RWPE1 (cell line): ENCODE data around the gene LZTS2.

Source experiments
- CTCF ChIA-PET: fragments of 350-600 bp; sonication (Branson Sonifier 250); formaldehyde crosslinking; extraction: SDS; loops from one replicate; lab custom pipeline; 2021; lab: Yijun Ruan, JAX
- POLR2A ChIA-PET: fragments of 400-600 bp; formaldehyde crosslinking; extraction: SDS; loops from one replicate; lab custom pipeline; 2020; ENCODE audit warnings: antibody characterized with exemption; ENCODE audit not compliant: low non-redundant PET; lab: Yijun Ruan, JAX
- DNase-seq: peaks from one replicate; pipeline ENCODE4 v3.0.0; 2012; ENCODE audit warnings: low spot score
- H3K27ac ChIP-seq: fragments of 450-650 bp; 2 replicates; pipeline ENCODE4 v1.5.1; 2017
- TF ChIP-seq, protein P1 (sequence below): fragments of 450-650 bp; conservative IDR thresholded peaks from 2 replicates; pipeline ENCODE4 v1.5.1; 2017; ENCODE audit warnings: low read depth, mild to moderate bottlenecking

The LZTS2 gene

DNA sequence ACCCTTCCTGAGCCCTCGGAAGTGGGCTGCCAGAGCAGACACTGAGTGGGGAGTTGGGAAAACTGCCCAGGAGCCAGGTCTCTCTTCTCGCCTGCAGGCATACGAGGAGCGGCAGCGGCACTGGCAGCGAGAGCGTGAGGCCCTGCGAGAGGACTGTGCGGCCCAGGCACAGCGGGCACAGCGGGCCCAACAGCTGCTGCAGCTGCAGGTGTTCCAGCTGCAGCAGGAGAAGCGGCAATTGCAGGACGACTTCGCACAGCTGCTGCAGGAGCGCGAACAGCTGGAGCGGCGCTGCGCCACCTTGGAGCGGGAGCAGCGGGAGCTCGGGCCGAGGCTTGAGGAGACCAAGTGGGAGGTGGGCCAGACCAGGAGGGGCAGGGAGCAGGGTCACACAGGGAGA is 5.8 kb downstream of the LZTS2 start:
- ChIA-PET CTCF (interaction anchor here (0.6 to 2.4 kb wide), 3 partner anchors 11 to 61 kb away, joined by 3 to 9 read pairs (median 4); no protein-coding TSS in a partner anchor), POLR2A (no interaction called here)
- DNase-seq = no peak
- H3K27ac ChIP-seq = no peak overlapping the region
- TF ChIP-seq, protein P1, sequence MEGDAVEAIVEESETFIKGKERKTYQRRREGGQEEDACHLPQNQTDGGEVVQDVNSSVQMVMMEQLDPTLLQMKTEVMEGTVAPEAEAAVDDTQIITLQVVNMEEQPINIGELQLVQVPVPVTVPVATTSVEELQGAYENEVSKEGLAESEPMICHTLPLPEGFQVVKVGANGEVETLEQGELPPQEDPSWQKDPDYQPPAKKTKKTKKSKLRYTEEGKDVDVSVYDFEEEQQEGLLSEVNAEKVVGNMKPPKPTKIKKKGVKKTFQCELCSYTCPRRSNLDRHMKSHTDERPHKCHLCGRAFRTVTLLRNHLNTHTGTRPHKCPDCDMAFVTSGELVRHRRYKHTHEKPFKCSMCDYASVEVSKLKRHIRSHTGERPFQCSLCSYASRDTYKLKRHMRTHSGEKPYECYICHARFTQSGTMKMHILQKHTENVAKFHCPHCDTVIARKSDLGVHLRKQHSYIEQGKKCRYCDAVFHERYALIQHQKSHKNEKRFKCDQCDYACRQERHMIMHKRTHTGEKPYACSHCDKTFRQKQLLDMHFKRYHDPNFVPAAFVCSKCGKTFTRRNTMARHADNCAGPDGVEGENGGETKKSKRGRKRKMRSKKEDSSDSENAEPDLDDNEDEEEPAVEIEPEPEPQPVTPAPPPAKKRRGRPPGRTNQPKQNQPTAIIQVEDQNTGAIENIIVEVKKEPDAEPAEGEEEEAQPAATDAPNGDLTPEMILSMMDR = no peak

DNA sequence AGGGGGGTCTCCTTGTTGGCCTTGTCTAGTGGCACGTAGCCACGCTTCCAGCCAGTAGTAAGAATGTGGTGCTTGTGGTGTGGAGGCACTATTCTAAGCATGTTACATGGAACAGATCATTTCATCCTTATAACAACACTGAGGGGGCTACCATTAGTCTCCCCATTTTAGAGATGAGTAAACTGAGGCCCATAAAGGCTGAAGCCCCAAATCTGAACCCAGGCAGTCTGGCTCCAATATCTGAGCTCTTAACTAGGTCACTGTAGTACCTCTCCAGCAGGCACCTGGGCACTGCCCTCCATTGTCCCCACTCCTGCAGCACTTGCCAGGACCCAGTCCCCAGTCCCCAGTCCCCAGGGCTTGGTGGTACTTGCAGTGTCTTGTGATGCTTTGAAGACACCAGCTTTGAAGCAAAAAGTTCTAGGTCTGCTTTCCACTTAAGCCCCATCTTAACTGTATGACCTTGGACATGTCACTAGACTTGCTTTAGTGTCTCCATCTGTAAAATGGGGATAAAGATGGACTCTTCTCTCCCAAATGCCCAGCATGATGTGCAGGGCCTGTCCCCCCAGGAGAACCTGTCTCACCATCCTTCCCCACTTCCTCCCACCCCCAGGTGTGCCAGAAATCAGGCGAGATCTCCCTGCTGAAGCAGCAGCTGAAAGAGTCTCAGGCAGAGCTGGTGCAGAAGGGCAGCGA is 6.4 kb downstream of the LZTS2 start:
- no peak for DNase-seq
- TF ChIP-seq, protein P1 = no peak
- POLR2A ChIA-PET = interaction anchor here (0.9 to 1.1 kb wide), 2 partner anchors 8 to 37 kb away, joined by 3 read pairs; no protein-coding TSS in a partner anchor
- CTCF ChIA-PET = interaction anchor here (1.0 to 3.6 kb wide), 2 partner anchors 12 to 60 kb away, joined by 4 to 19 read pairs; no protein-coding TSS in a partner anchor
- peak overlapping the region; percentile 63 for H3K27ac ChIP-seq

DNA sequence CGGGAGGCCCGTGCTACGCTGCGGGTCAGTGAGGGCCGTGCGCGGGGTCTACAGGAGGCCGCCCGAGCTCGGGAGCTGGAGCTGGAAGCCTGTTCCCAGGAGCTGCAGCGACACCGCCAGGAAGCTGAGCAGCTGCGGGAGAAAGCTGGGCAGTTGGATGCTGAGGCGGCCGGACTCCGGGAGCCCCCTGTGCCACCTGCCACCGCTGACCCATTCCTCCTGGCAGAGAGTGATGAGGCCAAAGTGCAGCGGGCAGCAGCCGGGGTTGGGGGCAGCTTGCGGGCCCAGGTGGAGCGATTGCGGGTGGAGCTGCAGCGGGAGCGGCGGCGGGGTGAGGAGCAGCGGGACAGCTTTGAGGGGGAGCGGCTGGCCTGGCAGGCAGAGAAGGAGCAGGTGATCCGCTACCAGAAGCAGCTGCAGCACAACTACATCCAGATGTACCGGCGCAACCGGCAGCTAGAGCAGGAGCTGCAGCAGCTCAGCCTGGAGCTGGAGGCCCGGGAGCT is 7.0 kb downstream of the LZTS2 start:
- DNase-seq = no peak
- TF ChIP-seq, protein P1 = no peak
- POLR2A ChIA-PET = interaction anchor here (0.9 to 1.1 kb wide), 2 partner anchors 8 to 36 kb away, joined by 3 read pairs; no protein-coding TSS in a partner anchor
- peak overlapping the region; percentile 63 for H3K27ac ChIP-seq
- CTCF ChIA-PET = interaction anchor here (1.4 to 3.7 kb wide), 3 partner anchors 8 to 26 kb away, joined by 3 to 27 read pairs (median 19); partner anchors contain the start of gene LZTS2

DNA sequence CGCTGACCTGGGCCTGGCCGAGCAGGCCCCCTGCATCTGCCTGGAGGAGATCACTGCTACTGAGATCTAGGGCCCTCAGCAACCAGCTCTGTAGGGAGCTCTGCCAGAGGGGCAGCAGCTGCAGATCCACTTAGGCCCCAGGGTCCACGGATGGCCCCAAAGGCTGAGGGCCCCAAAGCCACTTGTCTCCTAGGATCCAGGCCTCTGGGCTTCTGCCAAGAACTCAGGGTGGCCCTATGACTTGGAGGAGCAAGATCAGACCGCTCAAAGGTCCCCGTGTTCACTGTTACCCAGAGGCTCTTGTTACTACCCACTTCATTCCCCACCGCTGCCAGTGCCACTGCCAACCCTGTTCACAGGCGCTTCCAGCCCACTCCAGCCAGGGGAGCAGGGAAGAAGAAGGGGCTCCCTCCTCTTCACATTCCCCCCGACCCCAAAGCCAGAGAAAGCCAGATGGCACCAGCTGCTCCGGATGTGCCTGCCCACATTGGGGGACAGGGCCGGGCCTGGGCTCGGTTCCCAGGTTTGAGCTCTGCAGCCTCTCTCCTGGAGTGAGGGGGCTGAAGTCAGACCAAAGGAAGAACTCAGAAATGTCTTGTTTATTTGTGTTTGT is 7.6 kb downstream of the LZTS2 start:
- POLR2A ChIA-PET = interaction anchor here (1.1 kb wide), 1 partner anchor 9 kb away, joined by 3 read pairs; no protein-coding TSS in a partner anchor
- peak overlapping the region; percentile 63 for H3K27ac ChIP-seq
- DNase-seq = no peak
- CTCF ChIA-PET = interaction anchor here (1.4 to 3.7 kb wide), 3 partner anchors 9 to 25 kb away, joined by 3 to 27 read pairs (median 19); partner anchors contain the start of gene LZTS2
- TF ChIP-seq, protein P1 = no peak

DNA sequence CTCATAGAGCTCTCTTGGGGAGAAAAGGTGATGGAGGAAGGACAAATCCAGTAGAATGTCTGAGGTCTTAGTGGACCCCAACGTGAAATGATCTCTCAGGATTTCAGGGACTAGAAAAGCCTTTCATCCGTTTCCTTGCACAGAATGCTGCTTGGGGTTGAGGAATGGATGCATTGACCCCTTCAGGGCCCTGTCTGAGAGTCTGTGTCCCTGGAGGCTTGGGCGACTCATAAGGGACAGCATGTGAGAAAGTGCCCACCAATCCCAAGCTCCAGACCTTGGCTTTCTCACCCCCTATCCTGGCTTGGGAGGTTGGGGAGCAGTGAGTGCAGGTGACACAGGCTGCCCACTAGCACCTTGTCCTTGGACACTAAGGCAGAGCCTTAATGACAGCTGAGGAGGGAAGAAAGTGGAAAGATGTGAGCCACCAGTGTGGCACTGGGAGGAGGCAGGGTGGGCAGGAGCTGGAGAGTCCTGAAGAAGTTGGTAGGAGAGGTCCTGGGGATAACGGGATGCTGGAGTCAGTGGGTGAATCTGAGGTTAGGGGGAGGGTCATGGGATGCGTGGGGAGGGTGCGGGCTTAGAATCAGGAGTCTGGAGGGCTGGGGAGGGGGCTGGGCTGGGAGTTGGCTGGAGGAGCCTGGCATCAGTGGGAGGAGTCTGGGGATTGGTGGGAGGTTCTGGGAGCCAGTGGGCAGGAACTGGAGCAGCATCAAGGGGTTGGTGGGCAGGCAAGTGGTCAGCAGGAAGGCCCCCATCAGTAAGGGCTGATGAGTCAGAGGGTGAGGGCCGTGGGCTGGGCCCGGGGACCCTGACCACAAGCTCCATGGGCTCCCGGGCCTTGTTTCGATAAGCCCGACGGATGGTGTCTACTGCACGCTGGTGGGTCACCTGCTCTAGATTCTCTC is 8.6 kb downstream of the LZTS2 start:
- POLR2A ChIA-PET = interaction anchor here (0.6 kb wide), 1 partner anchor 46 kb away, joined by 6 read pairs; no protein-coding TSS in a partner anchor
- peak overlapping the region; percentile 63 for H3K27ac ChIP-seq
- DNase-seq = no peak
- TF ChIP-seq, protein P1 = no peak
- CTCF ChIA-PET = interaction anchor here (0.6 to 3.7 kb wide), 6 partner anchors 10 to 83 kb away, joined by 3 to 27 read pairs (median 6); partner anchors contain the start of gene LZTS2
